Amniotic stem cell (primary cell): Measurements from ENCODE around the gene GPSM1.

Source experiments
- DNase-seq: peaks from one replicate; lab custom pipeline; 2025; lab: John Stamatoyannopoulos, UW

Gene GPSM1

DNA sequence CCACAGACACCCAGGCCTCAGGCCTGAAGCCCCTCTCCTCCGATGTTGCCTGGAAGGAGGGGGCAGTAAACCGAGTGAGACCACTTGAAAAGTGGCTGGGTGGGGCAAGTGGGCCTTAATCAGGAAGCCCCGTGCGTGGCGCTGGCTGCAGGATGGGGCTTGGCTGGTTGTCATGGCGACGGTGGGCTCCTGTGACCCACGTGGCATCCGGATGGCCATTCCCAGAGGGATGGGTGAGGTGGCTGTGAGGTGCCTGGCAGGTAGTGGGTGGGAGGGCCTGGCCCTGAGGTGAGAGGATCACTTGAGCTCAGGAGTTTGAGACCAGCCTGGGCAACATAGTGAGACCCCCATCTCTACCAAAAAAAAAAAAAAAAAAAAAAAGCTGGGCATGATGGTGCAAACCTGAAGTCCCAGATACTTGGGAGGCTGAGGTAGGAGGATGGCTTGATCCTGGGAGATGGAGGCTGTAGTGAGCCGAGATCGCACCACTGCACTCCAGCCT is 5.2 kb downstream of the GPSM1 start:
- no peak for DNase-seq

GRCh38 chr9:136333045-136333444 is 5.7 kb downstream of the GPSM1 start:
- no peak for DNase-seq

- DNase-seq, result no peak
Observed at GRCh38 chr9:136333486-136333885, 6.1 kb downstream of the GPSM1 start.

- DNase-seq, result no peak
Observed at GRCh38 chr9:136334541-136334940, 7.2 kb downstream of the GPSM1 start.

- DNase-seq, result no peak
Observed at GRCh38 chr9:136335296-136336155, 8.2 kb downstream of the GPSM1 start.

DNA sequence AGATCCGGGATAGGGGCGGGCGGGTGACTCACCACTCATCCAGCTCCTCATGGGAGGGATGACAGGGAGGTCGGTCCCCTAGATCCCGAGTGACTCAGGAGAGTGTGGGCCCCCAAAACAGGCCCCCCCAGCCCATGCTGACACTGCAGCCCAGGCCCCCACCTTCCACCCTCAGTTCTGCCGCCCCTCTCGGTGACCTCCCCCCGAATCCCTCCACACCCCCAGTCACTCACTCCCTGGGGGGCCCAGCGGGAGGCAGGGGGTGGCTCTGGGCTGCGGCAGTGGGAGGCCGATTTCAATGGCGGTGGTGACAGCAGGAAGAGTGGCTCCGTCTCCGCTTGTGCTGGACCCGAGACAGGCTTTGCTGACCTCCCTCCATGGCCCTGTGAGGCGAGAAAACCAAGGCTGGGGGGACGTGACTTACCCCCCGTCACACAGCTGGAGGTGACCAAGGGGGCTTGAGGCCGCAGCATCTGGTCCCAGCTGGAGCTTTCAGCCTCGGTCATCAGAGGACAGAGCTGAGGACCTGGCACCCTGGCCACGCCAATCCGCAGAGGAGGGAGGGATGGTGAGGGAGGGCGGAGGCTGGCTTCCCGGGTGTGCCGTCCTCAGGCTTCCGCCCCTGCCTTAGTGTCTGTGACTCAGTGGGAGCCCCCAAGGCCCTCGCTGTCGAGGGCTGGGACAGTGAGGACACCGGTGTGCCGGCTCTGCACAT is 9.0 kb downstream of the GPSM1 start:
- no peak for DNase-seq

DNA sequence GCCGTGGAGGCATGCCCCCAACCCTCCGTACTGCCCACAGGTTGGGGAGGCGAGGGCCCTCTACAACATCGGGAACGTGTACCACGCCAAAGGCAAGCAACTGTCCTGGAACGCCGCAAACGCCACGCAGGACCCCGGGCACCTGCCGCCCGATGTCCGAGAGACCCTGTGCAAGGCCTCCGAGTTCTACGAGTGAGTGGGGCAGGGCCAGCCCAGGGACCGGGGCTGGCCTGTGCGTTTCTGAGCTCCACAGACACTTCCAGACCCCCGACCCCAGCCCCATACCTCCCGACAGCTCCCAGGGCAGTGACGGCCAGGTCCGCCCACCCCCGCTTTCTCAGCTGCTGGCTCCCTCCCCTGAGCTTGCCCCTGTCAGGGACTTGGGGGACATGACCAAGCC is 9.5 kb downstream of the GPSM1 start:
- no peak for DNase-seq

GRCh38 chr9:136337416-136338395 is 10.4 kb downstream of the GPSM1 start:
- no peak for DNase-seq

- no peak for DNase-seq
Observed at GRCh38 chr9:136338511-136338910, 11.2 kb downstream of the GPSM1 start.

DNA sequence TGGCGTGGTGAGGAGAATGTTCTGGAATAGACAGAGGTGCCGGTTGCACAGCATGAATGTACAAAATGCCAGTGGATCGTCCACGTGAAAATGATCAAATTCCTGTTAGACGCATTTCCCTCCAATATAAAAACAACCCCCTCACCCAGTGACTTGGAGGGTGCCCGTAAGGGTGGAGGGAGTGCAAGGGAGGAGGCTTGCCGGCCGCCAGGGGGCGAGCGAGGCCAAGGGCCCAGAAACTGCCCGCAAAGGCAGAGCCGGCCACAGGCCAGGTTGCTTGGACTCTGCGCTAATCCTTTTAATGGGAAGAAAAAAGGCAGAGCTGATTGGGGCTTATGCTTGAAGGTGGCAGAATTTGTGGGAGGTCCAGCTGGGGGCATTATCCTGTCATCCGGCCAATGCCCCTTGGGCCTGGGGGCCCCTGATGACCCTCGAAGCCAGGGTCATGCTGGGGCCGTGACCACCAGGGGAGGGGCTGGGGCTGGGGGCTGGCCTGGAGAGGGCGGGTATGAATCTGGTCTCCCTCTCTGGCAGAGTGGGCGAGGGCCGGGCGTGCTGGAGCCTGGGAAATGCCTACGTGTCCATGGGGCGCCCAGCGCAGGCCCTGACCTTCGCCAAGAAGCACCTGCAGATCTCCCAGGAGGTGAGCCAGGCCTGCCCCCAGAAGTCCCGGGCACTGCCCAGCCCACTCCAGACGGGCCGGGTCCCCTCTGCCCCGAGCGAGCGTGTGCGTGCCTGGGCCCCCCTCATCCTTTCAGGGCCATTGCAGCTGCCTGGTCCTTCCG is 12.0 kb downstream of the GPSM1 start:
- no peak for DNase-seq

GRCh38 chr9:136339958-136340310 is 12.6 kb downstream of the GPSM1 start:
- no peak for DNase-seq

DNA sequence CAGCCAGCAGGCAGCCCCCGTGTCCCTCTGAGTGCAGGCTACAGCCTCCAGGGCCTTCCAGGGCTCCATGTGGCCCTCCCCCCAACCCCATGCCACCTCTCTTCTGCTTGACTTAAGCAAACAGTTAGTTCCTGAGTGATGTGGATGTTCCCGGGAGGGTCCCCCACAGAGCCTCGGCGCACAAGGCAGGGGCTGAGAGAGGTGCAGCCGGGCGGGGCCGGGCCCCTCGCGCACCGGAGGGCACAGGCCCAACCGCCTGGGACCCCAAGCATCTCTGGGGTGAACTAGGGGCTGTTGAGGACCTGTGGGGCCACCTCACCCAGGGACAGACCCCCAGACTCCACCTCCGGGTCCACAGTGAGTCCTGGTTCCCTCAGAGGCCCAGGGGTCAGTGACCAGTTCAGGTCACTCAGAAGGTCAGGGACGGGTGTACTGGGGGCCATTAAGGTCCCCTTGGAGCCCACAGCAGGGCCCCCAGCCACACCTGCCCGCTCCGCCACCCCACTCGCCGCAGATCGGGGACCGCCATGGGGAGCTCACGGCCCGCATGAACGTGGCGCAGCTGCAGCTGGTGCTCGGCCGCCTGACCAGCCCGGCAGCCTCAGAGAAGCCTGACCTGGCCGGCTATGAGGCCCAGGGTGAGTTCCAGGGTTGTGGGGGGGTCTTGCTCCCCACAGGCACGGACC is 13.2 kb downstream of the GPSM1 start:
- DNase-seq, result no peak

GRCh38 chr9:136341042-136341655 is 13.8 kb downstream of the GPSM1 start:
- no peak for DNase-seq

GRCh38 chr9:136341769-136342168 is 14.4 kb downstream of the GPSM1 start:
- no peak for DNase-seq

GRCh38 chr9:136342181-136343120 is 15.1 kb downstream of the GPSM1 start:
- DNase-seq, result no peak

DNA sequence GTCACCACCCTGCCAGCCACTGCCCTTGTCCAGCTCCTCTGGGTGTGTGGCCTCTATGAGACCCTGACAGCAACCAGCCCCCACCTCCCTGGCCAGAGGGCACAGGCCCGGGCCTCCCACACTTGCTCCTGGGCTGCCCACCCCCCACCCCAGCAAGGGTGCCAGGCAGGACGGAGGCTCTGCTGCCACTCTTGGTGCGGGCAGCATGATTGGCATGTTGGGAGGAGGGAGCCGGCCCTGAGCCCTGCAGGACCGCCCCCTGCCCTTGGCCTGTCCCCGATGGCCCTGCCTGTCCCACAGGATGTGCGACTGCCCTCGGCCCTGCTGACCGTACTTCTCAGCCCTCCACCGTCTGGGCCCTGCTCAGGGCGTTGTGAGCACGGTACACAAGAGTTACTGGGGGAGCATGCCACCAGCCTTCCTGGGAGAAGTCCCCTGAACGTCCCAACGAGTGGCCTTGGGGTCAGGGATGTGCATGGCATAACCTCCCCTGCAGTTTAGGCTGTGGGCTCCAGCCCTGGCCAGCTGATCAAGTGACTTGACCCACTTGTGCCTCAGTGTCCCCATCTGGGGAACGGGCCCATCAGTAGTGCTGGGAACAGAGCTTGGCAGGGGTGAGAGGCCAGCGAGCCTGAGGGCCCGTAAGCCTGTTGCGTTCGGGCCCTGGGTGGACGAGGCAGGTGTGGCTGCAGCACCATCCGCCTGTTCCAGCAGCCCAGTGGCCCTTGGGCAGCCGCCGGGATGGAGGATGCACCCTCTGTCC is 16.0 kb downstream of the GPSM1 start:
- DNase-seq, result no peak

- no peak for DNase-seq
Observed at GRCh38 chr9:136343884-136344269, 16.5 kb downstream of the GPSM1 start.

- DNase-seq, result no peak
Observed at GRCh38 chr9:136344544-136345280, 17.4 kb downstream of the GPSM1 start.
